ENCODE measurements around the gene ANP32B.
"Not testable (repeated sequence)": the region's sequence is repeated elsewhere in the genome, so short reads cannot be mapped to it uniquely, and the experiment has no call there.

Gene ANP32B

GRCh38 chr9:97982683-97983588 lies at the start of gene ANP32B:
Gene ANP32B, plus strand, starts transcription at chr9:97983341. Its CDS starts 215 bp downstream, at chr9:97983556.
- peak; percentile 95 to 97 for DNase-seq

GRCh38 chr9:97934321-97935115 lies 48.6 kb upstream of the ANP32B start:
- no peak for DNase-seq

- DNase-seq: no peak
Observed at GRCh38 chr9:97935276-97935675, 47.9 kb upstream of the ANP32B start.

GRCh38 chr9:97936998-97937397 lies 46.1 kb upstream of the ANP32B start:
- no peak for DNase-seq

GRCh38 chr9:97938081-97938644 lies 45.0 kb upstream of the ANP32B start, which contains the start of gene HEMGN:
Gene HEMGN, minus strand, starts transcription at chr9:97938172. Its CDS starts 36 bp downstream, at chr9:97938136.
- peak in 1 of 2 donors; percentile 10 for DNase-seq

GRCh38 chr9:97940233-97940632 lies 42.9 kb upstream of the ANP32B start:
- no peak for DNase-seq

GRCh38 chr9:97940741-97941140 lies 42.4 kb upstream of the ANP32B start:
- DNase-seq: no peak

GRCh38 chr9:97941323-97941722 lies 41.8 kb upstream of the ANP32B start:
- DNase-seq: no peak

- no peak for DNase-seq
Observed at GRCh38 chr9:97943308-97943855, 39.8 kb upstream of the ANP32B start.

- no peak for DNase-seq
Observed at GRCh38 chr9:97944612-97945011, 38.5 kb upstream of the ANP32B start.

GRCh38 chr9:97945470-97945869 lies 37.7 kb upstream of the ANP32B start:
- DNase-seq: not testable (repeated sequence)

- not testable (repeated sequence) for DNase-seq
Observed at GRCh38 chr9:97947094-97947493, 36.0 kb upstream of the ANP32B start.

GRCh38 chr9:97950873-97951272 lies 32.3 kb upstream of the ANP32B start:
- DNase-seq: not testable (repeated sequence)

GRCh38 chr9:97954550-97954989 lies 28.6 kb upstream of the ANP32B start:
- peak; percentile 43 to 51 for DNase-seq

GRCh38 chr9:97956331-97956730 lies 26.8 kb upstream of the ANP32B start:
- DNase-seq: no peak

GRCh38 chr9:97958812-97959511 lies 24.2 kb upstream of the ANP32B start:
- DNase-seq: no peak

GRCh38 chr9:97959585-97959984 lies 23.6 kb upstream of the ANP32B start:
- DNase-seq: no peak

- not testable (repeated sequence) for DNase-seq
Observed at GRCh38 chr9:97960678-97961328, 22.3 kb upstream of the ANP32B start.

GRCh38 chr9:97961361-97961760 lies 21.8 kb upstream of the ANP32B start:
- DNase-seq: no peak

- no peak for DNase-seq
Observed at GRCh38 chr9:97962136-97962535, 21.0 kb upstream of the ANP32B start.

- DNase-seq: no peak
Observed at GRCh38 chr9:97962575-97962974, 20.6 kb upstream of the ANP32B start.

- DNase-seq: no peak
Observed at GRCh38 chr9:97963232-97963631, 19.9 kb upstream of the ANP32B start.

Data from stimulated activated CD4-positive, alpha-beta T cell treated with anti-CD3 and anti-CD28 coated beads, Interleukin-2, amount 100 ng/mL, for 24 hours (primary cell).